ENCODE measurements around the gene ARHGAP44. TPM values are rescaled to one million over a fixed set of nuclear protein-coding genes. Genes with fewer than 3 reads are reported as not detected.

The ARHGAP44 gene
- total and polyA plus RNA-seq, 2 of the 4 experiments (the other 2 are of a cell fraction) = 0.54 to 1.0 TPM

GRCh38 chr17:12993631-12994030 is 204.3 kb downstream of the ARHGAP44 start:
- Histone ChIP-seq H3K18ac (ENCODE audit: low read depth, low read length) (no peak overlapping the region), H4K8ac (ENCODE audit: low read depth in 2 of 2, low read length in 2 of 2) (no peak overlapping the region), H3K4me2 (ENCODE audit: low read depth, low read length) (no peak overlapping the region), H2AK5ac (ENCODE audit: low read depth, low read length) (no peak overlapping the region), H3K79me1 (ENCODE audit: low read depth in 1 of 2, low read length in 2 of 2) (no peaks in the 10 kb centered on the region), H2BK120ac (ENCODE audit: low read depth, low read length) (no peak overlapping the region), H2BK20ac (ENCODE audit: low read depth, low read length) (no peak overlapping the region), H4K20me1 (ENCODE audit: insufficient read depth, low read length) (no peaks in the 10 kb centered on the region), H4K5ac (ENCODE audit: low read depth, low read length) (no peak overlapping the region), H2AK9ac (replicated peaks; ENCODE audit: low read depth, low read length, poor library complexity) (no peak overlapping the region), H3K27me3 (ENCODE audit: control insufficient read depth, insufficient read depth, low read length) (no peaks in the 10 kb centered on the region), H3K9ac (ENCODE audit: low read depth, low read length) (no peak overlapping the region), H3K36me3 (ENCODE audit: control insufficient read depth, insufficient read depth, low read length) (peaks cover 75% of the 10 kb centered on the region), H3K4me3 (ENCODE audit: insufficient read depth, low read depth, low read length) (no peak overlapping the region), H2BK15ac (ENCODE audit: low read depth, low read length) (no peak overlapping the region), H3K23ac (ENCODE audit: low read depth, low read length) (no peak overlapping the region), H3K4ac (ENCODE audit: low read depth, low read length) (no peak overlapping the region), H3K4me1 (ENCODE audit: control insufficient read depth, insufficient read depth, low read length) (no peaks in the 10 kb centered on the region), H3K14ac (replicated peaks; ENCODE audit: low read depth, low read length) (no peak overlapping the region), H3K56ac (ENCODE audit: extremely low read depth, insufficient read depth, low read length) (no peak overlapping the region), H2AFZ (replicated peaks; ENCODE audit: low read length, poor library complexity) (no peak overlapping the region), H4K91ac (ENCODE audit: insufficient read depth, low read depth, low read length) (no peak overlapping the region), H3K9me1 (ENCODE audit: insufficient read depth, low read length) (no peaks in the 10 kb centered on the region), H2BK5ac (ENCODE audit: low read depth, low read length, poor library complexity, severe bottlenecking) (no peak overlapping the region), H3K27ac (ENCODE audit: insufficient read depth, low read length) (no peak overlapping the region), H3K9me3 (ENCODE audit: control insufficient read depth, insufficient read depth, low read length) (no peaks in the 10 kb centered on the region)
- 92% methylated on average over 10 of the region's 14 CpGs; no CpG with 5 or more reads in 1 of the 2 experiments for WGBS, 2 experiments (ENCODE audit: extremely low coverage in 2 of 2, insufficient read length in 1 of 2)
- no TSS peak for BruUV-seq (replicated peaks)
- ChIA-PET POLR2A (ENCODE audit: unreplicated experiment) (no interaction called here), CTCF (no interaction called here)
- in situ Hi-C loops (cut with MboI; ENCODE audit: low sequenced_read_pairs) = no loop called here
- TF ChIP-seq, protein P1, sequence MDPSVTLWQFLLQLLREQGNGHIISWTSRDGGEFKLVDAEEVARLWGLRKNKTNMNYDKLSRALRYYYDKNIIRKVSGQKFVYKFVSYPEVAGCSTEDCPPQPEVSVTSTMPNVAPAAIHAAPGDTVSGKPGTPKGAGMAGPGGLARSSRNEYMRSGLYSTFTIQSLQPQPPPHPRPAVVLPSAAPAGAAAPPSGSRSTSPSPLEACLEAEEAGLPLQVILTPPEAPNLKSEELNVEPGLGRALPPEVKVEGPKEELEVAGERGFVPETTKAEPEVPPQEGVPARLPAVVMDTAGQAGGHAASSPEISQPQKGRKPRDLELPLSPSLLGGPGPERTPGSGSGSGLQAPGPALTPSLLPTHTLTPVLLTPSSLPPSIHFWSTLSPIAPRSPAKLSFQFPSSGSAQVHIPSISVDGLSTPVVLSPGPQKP (IDR thresholded peaks at IDR 0.05; ENCODE audit: borderline replicate concordance, low read depth, low read length) = no peak
- TF ChIP-seq RFX5 (IDR thresholded peaks at IDR 0.05; ENCODE audit: low read depth, low read length) (no peak), BHLHE40 (IDR thresholded peaks at IDR 0.05; ENCODE audit: low read depth, low read length) (no peak), RCOR1 (IDR thresholded peaks at IDR 0.05; ENCODE audit: insufficient replicate concordance, low read length) (no peak), NFE2L2 (IDR thresholded peaks at IDR 0.05; ENCODE audit: low read depth, low read length) (no peak), RAD21 (IDR thresholded peaks at IDR 0.05; ENCODE audit: low read length) (no peak), FOS (IDR thresholded peaks at IDR 0.05; ENCODE audit: low read depth, low read length) (no peak), MXI1 (IDR thresholded peaks at IDR 0.05; ENCODE audit: borderline replicate concordance, low read depth, low read length) (no peak), CEBPB (IDR thresholded peaks at IDR 0.05; ENCODE audit: low read depth, low read length) (no peak), SMC3 (IDR thresholded peaks at IDR 0.05; ENCODE audit: low read depth, low read length) (no peak), MAFK (IDR thresholded peaks at IDR 0.05; ENCODE audit: low read depth, low read length) (no peak), MAZ (IDR thresholded peaks at IDR 0.05; ENCODE audit: borderline replicate concordance, low read depth, low read length) (no peak), POLR2A (IDR thresholded peaks at IDR 0.05; ENCODE audit: low read depth, low read length) (no peak)
- TF ChIP-seq, protein P2, sequence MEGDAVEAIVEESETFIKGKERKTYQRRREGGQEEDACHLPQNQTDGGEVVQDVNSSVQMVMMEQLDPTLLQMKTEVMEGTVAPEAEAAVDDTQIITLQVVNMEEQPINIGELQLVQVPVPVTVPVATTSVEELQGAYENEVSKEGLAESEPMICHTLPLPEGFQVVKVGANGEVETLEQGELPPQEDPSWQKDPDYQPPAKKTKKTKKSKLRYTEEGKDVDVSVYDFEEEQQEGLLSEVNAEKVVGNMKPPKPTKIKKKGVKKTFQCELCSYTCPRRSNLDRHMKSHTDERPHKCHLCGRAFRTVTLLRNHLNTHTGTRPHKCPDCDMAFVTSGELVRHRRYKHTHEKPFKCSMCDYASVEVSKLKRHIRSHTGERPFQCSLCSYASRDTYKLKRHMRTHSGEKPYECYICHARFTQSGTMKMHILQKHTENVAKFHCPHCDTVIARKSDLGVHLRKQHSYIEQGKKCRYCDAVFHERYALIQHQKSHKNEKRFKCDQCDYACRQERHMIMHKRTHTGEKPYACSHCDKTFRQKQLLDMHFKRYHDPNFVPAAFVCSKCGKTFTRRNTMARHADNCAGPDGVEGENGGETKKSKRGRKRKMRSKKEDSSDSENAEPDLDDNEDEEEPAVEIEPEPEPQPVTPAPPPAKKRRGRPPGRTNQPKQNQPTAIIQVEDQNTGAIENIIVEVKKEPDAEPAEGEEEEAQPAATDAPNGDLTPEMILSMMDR (conservative IDR thresholded peaks at IDR 0.05; ENCODE audit: low read depth, low read length) = no peak
- TF ChIP-seq, protein P3, sequence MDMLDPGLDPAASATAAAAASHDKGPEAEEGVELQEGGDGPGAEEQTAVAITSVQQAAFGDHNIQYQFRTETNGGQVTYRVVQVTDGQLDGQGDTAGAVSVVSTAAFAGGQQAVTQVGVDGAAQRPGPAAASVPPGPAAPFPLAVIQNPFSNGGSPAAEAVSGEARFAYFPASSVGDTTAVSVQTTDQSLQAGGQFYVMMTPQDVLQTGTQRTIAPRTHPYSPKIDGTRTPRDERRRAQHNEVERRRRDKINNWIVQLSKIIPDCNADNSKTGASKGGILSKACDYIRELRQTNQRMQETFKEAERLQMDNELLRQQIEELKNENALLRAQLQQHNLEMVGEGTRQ (IDR thresholded peaks at IDR 0.05; ENCODE audit: low read depth, low read length) = no peak
- dilution Hi-C loops (cut with HindIII; ENCODE audit: low sequenced_read_pairs, unreplicated experiment) = no loop called here
- DNase-seq (no peak), ATAC-seq (ENCODE audit: low read depth) (no peak)
- intact Hi-C loops (cut with micrococcal nuclease) = no loop called here

Data from IMR-90 (cell line).